ENCODE measurements around the gene NUDT16L1.

DNA sequence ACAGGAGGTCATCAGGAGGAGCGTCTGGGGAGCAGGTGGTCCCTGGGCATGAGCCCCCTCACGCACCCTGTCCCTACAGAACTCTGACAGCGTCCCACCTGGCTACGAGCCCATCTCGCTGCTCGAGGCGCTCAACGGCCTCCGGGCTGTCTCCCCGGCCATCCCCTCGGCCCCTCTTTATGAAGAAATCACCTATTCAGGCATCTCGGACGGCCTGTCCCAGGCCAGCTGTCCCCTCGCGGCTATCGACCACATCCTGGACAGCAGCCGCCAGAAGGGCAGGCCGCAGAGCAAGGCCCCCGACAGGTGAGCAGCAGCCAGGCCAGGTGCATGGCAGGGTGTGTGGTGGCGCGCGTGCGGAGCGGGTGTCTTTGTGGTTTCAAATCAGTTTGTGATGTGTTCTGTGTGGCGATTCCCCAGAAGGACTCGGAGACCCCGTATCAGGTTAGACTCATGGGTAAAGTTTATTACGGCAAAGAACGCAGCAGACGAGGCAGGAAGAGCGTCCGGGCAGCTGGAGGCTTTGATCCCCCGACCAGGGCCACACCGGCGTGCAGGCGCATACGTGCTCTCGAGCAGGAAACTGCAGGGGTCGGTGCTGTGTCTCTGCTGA, 11.8 kb upstream of the NUDT16L1 start:
- TF ChIP-seq POLR2A (IDR thresholded peaks at IDR 0.05): no peak
- TF ChIP-seq, protein P1, sequence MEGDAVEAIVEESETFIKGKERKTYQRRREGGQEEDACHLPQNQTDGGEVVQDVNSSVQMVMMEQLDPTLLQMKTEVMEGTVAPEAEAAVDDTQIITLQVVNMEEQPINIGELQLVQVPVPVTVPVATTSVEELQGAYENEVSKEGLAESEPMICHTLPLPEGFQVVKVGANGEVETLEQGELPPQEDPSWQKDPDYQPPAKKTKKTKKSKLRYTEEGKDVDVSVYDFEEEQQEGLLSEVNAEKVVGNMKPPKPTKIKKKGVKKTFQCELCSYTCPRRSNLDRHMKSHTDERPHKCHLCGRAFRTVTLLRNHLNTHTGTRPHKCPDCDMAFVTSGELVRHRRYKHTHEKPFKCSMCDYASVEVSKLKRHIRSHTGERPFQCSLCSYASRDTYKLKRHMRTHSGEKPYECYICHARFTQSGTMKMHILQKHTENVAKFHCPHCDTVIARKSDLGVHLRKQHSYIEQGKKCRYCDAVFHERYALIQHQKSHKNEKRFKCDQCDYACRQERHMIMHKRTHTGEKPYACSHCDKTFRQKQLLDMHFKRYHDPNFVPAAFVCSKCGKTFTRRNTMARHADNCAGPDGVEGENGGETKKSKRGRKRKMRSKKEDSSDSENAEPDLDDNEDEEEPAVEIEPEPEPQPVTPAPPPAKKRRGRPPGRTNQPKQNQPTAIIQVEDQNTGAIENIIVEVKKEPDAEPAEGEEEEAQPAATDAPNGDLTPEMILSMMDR (IDR thresholded peaks at IDR 0.05): no peak
